Liver (tissue), 9 donors: ENCODE measurements around the gene CTNS. TPM values are rescaled to one million over a fixed set of nuclear protein-coding genes. Genes with fewer than 3 reads are reported as not detected.

Source experiments
- DNase-seq: peaks from one replicate; pipeline ENCODE4 v3.0.0-alpha.2; 2017; ENCODE audit warnings: low spot score
- H3K27ac ChIP-seq, 2 donors: one replicate each; pipeline ENCODE4 v1.7.0; 2013; ENCODE audit warnings: inconsistent platforms in 2 of 2, low read length in 2 of 2, control low read depth in 1 of 2, low read depth in 1 of 2, mild to moderate bottlenecking in 1 of 2
- H3K27me3 ChIP-seq, 4 donors: one replicate each; pipeline versions ENCODE4 v1.6.1 to v1.7.0; 2013; ENCODE audit warnings: low read length in 3 of 4, inconsistent platforms in 1 of 4, mild to moderate bottlenecking in 1 of 4, moderate library complexity in 1 of 4; ENCODE audit not compliant: control insufficient read depth in 4 of 4, insufficient read depth in 4 of 4
- H3K36me3 ChIP-seq, 4 donors: one replicate each; pipeline versions ENCODE4 v1.6.1 to v1.7.0; 2013; ENCODE audit warnings: low read length in 3 of 4, mild to moderate bottlenecking in 3 of 4, low read depth in 1 of 4, moderate library complexity in 1 of 4; ENCODE audit not compliant: control insufficient read depth in 4 of 4, insufficient read depth in 3 of 4
- H3K4me1 ChIP-seq, 4 donors: one replicate each; pipeline versions ENCODE4 v1.6.1 to v1.7.0; 2013; ENCODE audit warnings: low read length in 3 of 4, mild to moderate bottlenecking in 3 of 4, moderate library complexity in 1 of 4; ENCODE audit not compliant: control insufficient read depth in 4 of 4, insufficient read depth in 4 of 4
- H3K4me3 ChIP-seq, 3 donors: one replicate each; pipeline versions ENCODE4 v1.6.1 to v1.7.0; 2013; ENCODE audit warnings: low read length in 3 of 3, control low read depth in 1 of 3, low read depth in 1 of 3, mild to moderate bottlenecking in 1 of 3
- H3K9ac ChIP-seq, 2 donors: one replicate each; pipeline ENCODE4 v1.7.0; 2013; ENCODE audit warnings: low read length in 2 of 2, mild to moderate bottlenecking in 2 of 2, moderate library complexity in 2 of 2, control low read depth in 1 of 2, low read depth in 1 of 2
- H3K9me3 ChIP-seq, 4 donors: one replicate each; pipeline versions ENCODE4 v1.6.1 to v1.7.0; 2013; ENCODE audit warnings: low read length in 3 of 4; ENCODE audit not compliant: control insufficient read depth in 4 of 4
- CTCF ChIP-seq: fragments of 150-350 bp; IDR thresholded peaks from 2 replicates; pipeline ENCODE4 v1.5.1; 2017; ENCODE audit warnings: improper control_type of control experiment, low read depth, low read length; ENCODE audit not compliant: missing input control
- EGR1 ChIP-seq, 2 donors: IDR thresholded peaks; 2 replicates each; pipeline ENCODE4 v1.6.1; 2016 to 2018; ENCODE audit warnings: antibody characterized with exemption in 2 of 2, low read depth in 2 of 2
- FOXA1 ChIP-seq: IDR thresholded peaks from 2 replicates; pipeline ENCODE4 v1.6.1; 2016; ENCODE audit warnings: antibody characterized with exemption
- FOXA2 ChIP-seq: IDR thresholded peaks from 2 replicates; pipeline ENCODE4 v1.6.1; 2016; ENCODE audit warnings: antibody characterized with exemption
- GABPA ChIP-seq, 2 donors: IDR thresholded peaks in 1 of 2; conservative IDR thresholded peaks in 1 of 2; 2 replicates each; pipeline ENCODE4 v1.6.1; 2016; ENCODE audit warnings: antibody characterized with exemption in 2 of 2, mild to moderate bottlenecking in 1 of 2, moderate library complexity in 1 of 2
- HNF4A ChIP-seq, 2 donors: conservative IDR thresholded peaks; 2 replicates each; pipeline ENCODE4 v1.6.1; 2016; ENCODE audit warnings: antibody characterized with exemption in 2 of 2, mild to moderate bottlenecking in 2 of 2
- HNF4G ChIP-seq: IDR thresholded peaks from 2 replicates; pipeline ENCODE4 v1.6.1; 2016; ENCODE audit warnings: antibody characterized with exemption
- JUND ChIP-seq, 2 donors: IDR thresholded peaks; 2 replicates each; pipeline ENCODE4 v1.6.1; 2016; ENCODE audit warnings: antibody characterized with exemption in 2 of 2
- MAX ChIP-seq: IDR thresholded peaks from 2 replicates; pipeline ENCODE4 v1.6.1; 2016; ENCODE audit warnings: antibody characterized with exemption
- NR2F2 ChIP-seq: IDR thresholded peaks from 2 replicates; pipeline ENCODE4 v1.6.1; 2016; ENCODE audit warnings: antibody characterized with exemption
- RAD21 ChIP-seq, 2 donors: IDR thresholded peaks; 2 replicates each; pipeline ENCODE4 v1.6.1; 2016; ENCODE audit warnings: antibody characterized with exemption in 2 of 2, mild to moderate bottlenecking in 2 of 2
- RXRA ChIP-seq, 2 donors: IDR thresholded peaks; 2 replicates each; pipeline ENCODE4 v1.6.1; 2017 to 2018; ENCODE audit warnings: antibody characterized with exemption in 2 of 2, mild to moderate bottlenecking in 1 of 2
- SP1 ChIP-seq: IDR thresholded peaks from 2 replicates; pipeline ENCODE4 v1.6.1; 2018; ENCODE audit warnings: antibody characterized with exemption, mild to moderate bottlenecking
- TAF1 ChIP-seq: conservative IDR thresholded peaks from 2 replicates; pipeline ENCODE4 v1.6.1; 2016; ENCODE audit warnings: antibody characterized with exemption, mild to moderate bottlenecking
- YY1 ChIP-seq: IDR thresholded peaks from 2 replicates; pipeline ENCODE4 v1.6.1; 2016; ENCODE audit warnings: antibody characterized with exemption, mild to moderate bottlenecking
- ZBTB33 ChIP-seq: IDR thresholded peaks from 2 replicates; pipeline ENCODE4 v1.6.1; 2016; ENCODE audit warnings: antibody characterized with exemption
- WGBS: extraction: QIAGEN DNeasy Blood & Tissue Kit; methylation state at CpG from one replicate; pipeline ENCODE4 v1.1.7; 2013; 5-methylcytosine and 5-hydroxymethylcytosine counted together
- polyA plus RNA-seq, 2 donors: library from polyadenylated mRNA; stranded (reverse) in 1 of 2; unstranded in 1 of 2; fragments of 200-250 nt in 1 of 2; fragments of >200 nt in 1 of 2; fragmentation: Nextera tagmentation in 1 of 2; extraction: Ambion mirVana in 1 of 2; gene quantifications; one replicate each; pipeline versions ENCODE4 v1.2.1 to v1.2.3, GENCODE V29; 2013 to 2015
- total RNA-seq, 2 donors: library from RNA; depleted of rRNA; stranded (reverse); fragments of >200 nt; gene quantifications; one replicate each; pipeline ENCODE4 v1.2.3, GENCODE V29; 2014
- TF ChIP-seq, protein P1 (sequence below): IDR thresholded peaks from 2 replicates; pipeline ENCODE4 v1.6.1; 2016; ENCODE audit warnings: antibody characterized with exemption
- TF ChIP-seq, protein P2 (sequence below): IDR thresholded peaks from 2 replicates; pipeline ENCODE4 v1.6.1; 2016; ENCODE audit warnings: antibody characterized with exemption, mild to moderate bottlenecking
- donor health status: healthy.
- donor health status: healthy.
- donor health status: healthy.
- donor health status: healthy.
- donor health status: healthy.

The CTNS gene
- total and polyA plus RNA-seq, 4 donors = 6.6 to 15.3 (median 9.6) TPM

DNA sequence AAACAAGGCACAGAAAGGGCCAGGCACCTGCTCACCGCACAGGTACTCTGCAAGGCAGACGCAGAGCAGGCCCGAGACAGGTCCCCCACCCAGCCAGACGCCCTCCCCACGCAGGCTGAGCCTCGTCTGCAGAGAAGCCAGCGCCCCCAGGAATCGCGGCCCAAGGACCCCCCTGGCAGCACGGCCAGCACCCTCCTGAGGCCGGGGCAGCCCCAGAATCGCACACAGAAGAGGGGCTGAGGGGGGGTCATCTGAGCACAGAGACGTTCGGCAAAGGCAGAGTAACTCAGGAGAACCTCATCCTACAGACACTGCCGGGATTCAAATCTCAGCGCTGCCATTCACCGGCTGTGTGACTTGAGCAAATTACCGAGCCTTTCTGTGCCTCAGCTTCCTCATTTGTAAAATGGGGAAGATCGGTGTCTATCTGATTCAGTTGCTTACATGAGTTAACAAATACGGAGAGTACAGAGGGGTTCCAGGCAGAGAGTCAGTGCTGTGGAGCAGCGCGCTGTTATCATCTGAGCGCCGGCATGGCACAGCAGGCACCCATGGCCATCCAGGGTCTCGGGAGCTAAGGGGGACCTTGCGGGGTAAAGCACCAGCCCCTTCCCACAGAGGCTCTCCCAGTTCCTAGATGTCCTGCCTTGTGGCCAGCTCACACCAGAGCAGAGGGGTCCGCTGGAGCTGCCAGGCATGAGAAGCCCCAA, 42.4 kb downstream of the CTNS start:
- TF ChIP-seq, protein P1, sequence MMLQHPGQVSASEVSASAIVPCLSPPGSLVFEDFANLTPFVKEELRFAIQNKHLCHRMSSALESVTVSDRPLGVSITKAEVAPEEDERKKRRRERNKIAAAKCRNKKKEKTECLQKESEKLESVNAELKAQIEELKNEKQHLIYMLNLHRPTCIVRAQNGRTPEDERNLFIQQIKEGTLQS = no peak
- WGBS = 90% methylated on average over 27 of the region's 27 CpGs
- no peak for DNase-seq
- Histone ChIP-seq H3K27ac (no peak overlapping the region), H3K4me3 (no peak overlapping the region), H3K9me3 (no peaks in the 10 kb centered on the region), H3K4me1 (no peaks in the 10 kb centered on the region), H3K9ac (no peak overlapping the region), H3K36me3 (no peaks in the 10 kb centered on the region), H3K27me3 (no peaks in the 10 kb centered on the region)

DNA sequence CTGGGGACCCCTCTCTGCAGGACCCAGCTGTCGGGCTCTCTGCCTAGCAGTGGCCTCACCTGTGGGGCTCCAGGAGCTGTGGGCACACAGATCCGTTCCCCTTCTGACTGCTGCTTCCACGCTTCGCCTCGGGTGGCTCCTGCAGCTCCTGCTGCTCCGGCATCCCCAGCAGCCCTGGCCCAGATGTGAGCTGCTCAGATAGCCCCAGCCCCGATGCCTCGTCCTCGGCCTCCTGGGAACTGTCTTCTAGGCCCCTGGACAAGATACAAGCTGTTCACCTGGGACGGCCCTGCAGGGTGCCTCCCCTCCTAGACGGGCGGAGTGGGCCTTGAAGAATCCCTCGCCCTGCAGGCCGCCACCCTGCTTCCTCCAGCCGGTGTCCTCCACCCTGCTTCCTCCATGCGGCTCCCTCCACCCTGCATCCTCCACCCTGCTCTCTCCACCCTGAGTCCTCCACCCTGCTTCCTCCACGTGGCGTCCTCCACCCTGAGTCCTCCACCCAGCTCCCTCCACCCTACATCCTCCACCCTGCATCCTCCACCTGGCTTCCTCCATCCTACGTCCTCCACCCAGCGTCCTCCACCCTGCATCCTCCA, 43.1 kb downstream of the CTNS start:
- 69% methylated on average over 20 of the region's 20 CpGs for WGBS
- H3K9ac ChIP-seq = no peak overlapping the region
- H3K36me3 ChIP-seq = no peaks in the 10 kb centered on the region
- no peaks in the 10 kb centered on the region for H3K27me3 ChIP-seq
- H3K4me3 ChIP-seq = no peak overlapping the region
- no peak for DNase-seq
- TF ChIP-seq JUND (IDR thresholded peaks at IDR 0.05) = no peak
- TF ChIP-seq, protein P2, sequence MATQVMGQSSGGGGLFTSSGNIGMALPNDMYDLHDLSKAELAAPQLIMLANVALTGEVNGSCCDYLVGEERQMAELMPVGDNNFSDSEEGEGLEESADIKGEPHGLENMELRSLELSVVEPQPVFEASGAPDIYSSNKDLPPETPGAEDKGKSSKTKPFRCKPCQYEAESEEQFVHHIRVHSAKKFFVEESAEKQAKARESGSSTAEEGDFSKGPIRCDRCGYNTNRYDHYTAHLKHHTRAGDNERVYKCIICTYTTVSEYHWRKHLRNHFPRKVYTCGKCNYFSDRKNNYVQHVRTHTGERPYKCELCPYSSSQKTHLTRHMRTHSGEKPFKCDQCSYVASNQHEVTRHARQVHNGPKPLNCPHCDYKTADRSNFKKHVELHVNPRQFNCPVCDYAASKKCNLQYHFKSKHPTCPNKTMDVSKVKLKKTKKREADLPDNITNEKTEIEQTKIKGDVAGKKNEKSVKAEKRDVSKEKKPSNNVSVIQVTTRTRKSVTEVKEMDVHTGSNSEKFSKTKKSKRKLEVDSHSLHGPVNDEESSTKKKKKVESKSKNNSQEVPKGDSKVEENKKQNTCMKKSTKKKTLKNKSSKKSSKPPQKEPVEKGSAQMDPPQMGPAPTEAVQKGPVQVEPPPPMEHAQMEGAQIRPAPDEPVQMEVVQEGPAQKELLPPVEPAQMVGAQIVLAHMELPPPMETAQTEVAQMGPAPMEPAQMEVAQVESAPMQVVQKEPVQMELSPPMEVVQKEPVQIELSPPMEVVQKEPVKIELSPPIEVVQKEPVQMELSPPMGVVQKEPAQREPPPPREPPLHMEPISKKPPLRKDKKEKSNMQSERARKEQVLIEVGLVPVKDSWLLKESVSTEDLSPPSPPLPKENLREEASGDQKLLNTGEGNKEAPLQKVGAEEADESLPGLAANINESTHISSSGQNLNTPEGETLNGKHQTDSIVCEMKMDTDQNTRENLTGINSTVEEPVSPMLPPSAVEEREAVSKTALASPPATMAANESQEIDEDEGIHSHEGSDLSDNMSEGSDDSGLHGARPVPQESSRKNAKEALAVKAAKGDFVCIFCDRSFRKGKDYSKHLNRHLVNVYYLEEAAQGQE = no peak
- no peak for TF ChIP-seq SP1
- no peak for TF ChIP-seq EGR1 (IDR thresholded peaks at IDR 0.05; ENCODE audit: low read depth in 2 of 2)
- no peak for TF ChIP-seq NR2F2
- no peak for TF ChIP-seq HNF4A (conservative IDR thresholded peaks at IDR 0.05)
- no peak for TF ChIP-seq GABPA (IDR thresholded peaks at IDR 0.05 in 1 of 2, conservative IDR thresholded peaks at IDR 0.05 in 1 of 2)
- no peak for TF ChIP-seq MAX
- no peak for TF ChIP-seq YY1
- TF ChIP-seq ZBTB33 = no peak
- TF ChIP-seq RXRA (IDR thresholded peaks at IDR 0.05) = no peak
- TF ChIP-seq TAF1 = no peak
- TF ChIP-seq FOXA2 = no peak
- TF ChIP-seq CTCF = no peak
- no peak for TF ChIP-seq FOXA1
- no peak for TF ChIP-seq HNF4G
- TF ChIP-seq, protein P1 = no peak
- no peak for TF ChIP-seq RAD21 (IDR thresholded peaks at IDR 0.05)
- H3K9me3 ChIP-seq = no peaks in the 10 kb centered on the region
- H3K27ac ChIP-seq = no peak overlapping the region
- no peaks in the 10 kb centered on the region for H3K4me1 ChIP-seq
